Nephron (organoid): ENCODE data around the gene FN1.

Experiments
- H3K27ac Mint-ChIP-seq, 3 experiments: 2 replicates each; pipeline ENCODE4 v1.8.0; 2020; ENCODE audit warnings: mixed read lengths in 3 of 3, mild to moderate bottlenecking in 2 of 3, moderate library complexity in 1 of 3
- H3K27me3 Mint-ChIP-seq: 2 replicates; pipeline ENCODE4 v1.8.0; 2021; ENCODE audit warnings: low read depth, mild to moderate bottlenecking, moderate library complexity, mixed read lengths
- H3K36me3 Mint-ChIP-seq: 2 replicates; pipeline ENCODE4 v1.8.0; 2020; ENCODE audit warnings: low read depth, mixed read lengths
- H3K4me1 Mint-ChIP-seq: 2 replicates; pipeline ENCODE4 v1.8.0; 2020; ENCODE audit warnings: mixed read lengths
- H3K4me3 Mint-ChIP-seq, 3 experiments: 2 replicates each; pipeline ENCODE4 v1.8.0; 2020; ENCODE audit warnings: mild to moderate bottlenecking in 3 of 3, mixed read lengths in 3 of 3, moderate library complexity in 2 of 3
- H3K9me3 Mint-ChIP-seq: 2 replicates; pipeline ENCODE4 v1.8.0; 2020; ENCODE audit warnings: mixed read lengths
- CTCF ChIP-seq, 3 experiments: fragments of 200-600 bp; sonication (generic); IDR thresholded peaks; one replicate each; pipeline ENCODE4 v1.5.0; 2021; ENCODE audit warnings: antibody characterized with exemption in 3 of 3; ENCODE audit not compliant: unreplicated experiment in 3 of 3

Gene FN1

DNA sequence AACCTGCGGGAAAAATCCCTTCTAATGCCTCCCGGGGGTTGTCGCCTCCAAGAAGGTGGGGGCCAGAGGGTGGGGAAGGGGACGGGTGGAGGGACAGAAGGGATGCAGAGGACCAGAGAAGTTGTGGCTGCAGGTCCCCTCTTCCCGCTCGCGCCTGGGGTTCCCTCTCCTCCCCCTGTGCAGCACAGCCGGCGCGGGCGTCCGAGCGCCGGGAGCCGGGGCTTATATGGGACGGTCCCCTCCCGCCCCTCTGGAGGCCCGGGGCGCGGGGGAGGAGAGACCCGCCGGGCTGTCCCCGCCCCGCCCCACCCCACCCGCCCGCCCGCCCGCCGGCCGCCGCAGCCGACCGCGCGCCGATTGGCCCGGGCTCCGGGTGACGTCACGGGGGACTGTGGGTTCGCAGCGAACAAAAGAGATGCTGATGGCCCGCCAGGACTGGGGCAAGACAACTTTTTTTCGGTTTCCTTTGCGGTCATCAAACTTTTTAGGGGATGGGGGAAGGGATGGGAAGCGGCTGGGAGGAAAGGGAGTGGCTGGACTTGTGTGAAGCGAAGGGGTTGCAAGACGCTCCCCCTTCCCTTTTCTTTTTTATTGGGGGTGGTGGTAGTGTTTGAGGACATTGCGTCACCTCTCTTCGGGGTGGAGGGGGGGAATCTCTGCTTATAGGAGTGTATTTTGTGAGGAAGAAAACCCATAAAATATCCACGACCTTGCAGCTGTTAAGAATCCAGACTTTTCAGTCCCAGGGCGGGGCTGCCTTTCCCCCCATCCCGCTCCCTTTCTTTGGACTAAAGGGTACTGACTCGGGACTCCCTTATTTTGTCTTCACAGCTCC, at the start of gene FN1:
Gene FN1, minus strand, starts transcription at position 199 of the 835 bp plus-strand sequence. CDS start 266 bp downstream, outside the sequence.
- H3K9me3 Mint-ChIP-seq, result no peaks in the 10 kb centered on the region
- H3K27ac Mint-ChIP-seq, result peak within 1 kb of the TSS; percentile 96 to 99 (median 98)
- peaks cover 19% of the 10 kb centered on the region for H3K36me3 Mint-ChIP-seq
- peaks cover 15% of the 10 kb centered on the region for H3K27me3 Mint-ChIP-seq
- H3K4me3 Mint-ChIP-seq, result peak within 1 kb of the TSS; percentile 83 to 96 (median 93)
- H3K4me1 Mint-ChIP-seq, result peaks cover 37% of the 10 kb centered on the region
- TF ChIP-seq CTCF (IDR thresholded peaks at IDR 0.05; ENCODE audit: unreplicated experiment in 3 of 3), result no peak

GRCh38 chr2:215485032-215485431, 49.2 kb upstream of the FN1 start:
- Mint-ChIP-seq H3K4me1 (no peaks in the 10 kb centered on the region), H3K4me3 (no peak overlapping the region), H3K27me3 (no peaks in the 10 kb centered on the region), H3K27ac (no peak overlapping the region), H3K9me3 (no peaks in the 10 kb centered on the region), H3K36me3 (no peaks in the 10 kb centered on the region)
- TF ChIP-seq CTCF (IDR thresholded peaks at IDR 0.05; ENCODE audit: unreplicated experiment in 3 of 3), result no peak

DNA sequence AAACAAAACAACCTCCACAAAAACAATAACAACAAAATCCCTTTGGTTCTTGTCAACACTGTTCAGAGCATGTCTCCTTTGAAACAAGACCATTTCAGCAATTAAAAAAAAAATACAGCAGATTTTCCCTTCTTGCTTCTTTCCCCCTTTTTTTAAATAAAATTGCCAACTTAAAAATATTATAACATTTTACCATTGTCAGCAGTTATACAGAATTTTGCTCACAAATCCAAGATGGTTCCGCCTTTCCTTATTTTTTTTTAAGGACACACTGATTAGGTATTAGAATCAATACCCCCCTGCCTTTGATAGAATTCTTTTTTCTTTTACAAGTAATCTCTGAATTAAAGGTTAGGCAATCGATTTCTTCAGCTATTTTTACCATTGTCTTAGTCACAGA, 48.7 kb upstream of the FN1 start:
- H3K27me3 Mint-ChIP-seq, result no peaks in the 10 kb centered on the region
- H3K36me3 Mint-ChIP-seq, result no peaks in the 10 kb centered on the region
- no peaks in the 10 kb centered on the region for H3K4me1 Mint-ChIP-seq
- TF ChIP-seq CTCF (IDR thresholded peaks at IDR 0.05; ENCODE audit: unreplicated experiment in 3 of 3), result no peak
- no peaks in the 10 kb centered on the region for H3K9me3 Mint-ChIP-seq
- no peak overlapping the region for H3K4me3 Mint-ChIP-seq
- no peak overlapping the region for H3K27ac Mint-ChIP-seq

DNA sequence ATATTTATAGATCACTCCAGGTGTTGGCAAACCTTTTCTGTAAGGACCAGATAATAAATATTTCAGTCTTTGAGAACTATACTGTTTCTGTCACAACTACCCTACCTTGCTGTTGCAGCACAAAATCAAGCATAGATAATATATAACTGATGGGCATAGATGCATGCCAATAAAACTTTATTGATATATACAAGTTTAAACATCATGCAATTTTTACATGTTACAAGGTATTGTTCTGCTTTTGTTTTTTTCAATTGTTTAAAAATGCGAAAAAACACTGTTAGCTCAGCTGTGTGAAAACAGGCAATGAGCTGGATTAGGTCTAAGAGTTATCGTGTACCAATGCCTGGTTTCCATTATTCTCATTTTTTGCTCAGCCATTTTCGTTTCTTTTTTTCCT, 47.6 kb upstream of the FN1 start:
- no peak for TF ChIP-seq CTCF (IDR thresholded peaks at IDR 0.05; ENCODE audit: unreplicated experiment in 3 of 3)
- no peak overlapping the region for H3K4me3 Mint-ChIP-seq
- no peak overlapping the region for H3K27ac Mint-ChIP-seq
- no peaks in the 10 kb centered on the region for H3K9me3 Mint-ChIP-seq
- no peaks in the 10 kb centered on the region for H3K4me1 Mint-ChIP-seq
- H3K27me3 Mint-ChIP-seq, result no peaks in the 10 kb centered on the region
- H3K36me3 Mint-ChIP-seq, result no peaks in the 10 kb centered on the region

DNA sequence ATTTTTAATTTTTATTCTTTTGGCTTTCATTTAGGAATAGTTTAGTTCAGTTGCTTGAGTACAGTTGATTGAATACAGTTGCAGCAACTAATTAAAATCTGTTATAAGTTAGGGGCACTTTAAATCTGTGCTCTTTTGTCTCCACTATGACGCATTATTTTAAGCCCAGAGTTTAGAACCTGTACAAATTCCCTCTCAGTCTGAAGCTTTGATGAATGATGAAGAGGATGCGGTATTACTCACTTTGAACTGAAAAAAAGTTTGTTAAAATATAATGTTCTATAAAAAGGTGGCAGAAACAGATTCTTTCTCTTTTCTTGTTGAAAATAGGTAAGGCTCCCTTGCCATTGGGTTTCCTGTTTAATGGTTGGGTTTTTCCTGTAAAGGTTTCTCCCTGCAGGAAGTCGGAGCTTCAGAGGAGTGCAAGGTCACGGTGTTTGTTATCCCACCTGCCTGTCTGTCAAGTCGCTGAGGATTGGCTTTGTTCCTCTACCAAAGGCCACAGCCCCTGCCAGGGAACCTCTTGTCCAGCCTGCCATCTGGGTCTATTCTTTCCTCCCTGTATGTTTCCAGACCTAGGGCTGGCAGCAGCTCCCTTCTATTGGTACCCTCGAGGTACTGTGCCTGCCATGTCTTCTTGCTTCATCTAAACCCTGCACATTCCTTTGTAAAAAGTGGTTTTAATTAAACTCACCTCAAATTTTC, 43.8 kb upstream of the FN1 start:
- TF ChIP-seq CTCF (IDR thresholded peaks at IDR 0.05; ENCODE audit: unreplicated experiment in 3 of 3), result no peak
- H3K27me3 Mint-ChIP-seq, result no peaks in the 10 kb centered on the region
- H3K4me3 Mint-ChIP-seq, result no peak overlapping the region
- no peaks in the 10 kb centered on the region for H3K4me1 Mint-ChIP-seq
- no peaks in the 10 kb centered on the region for H3K9me3 Mint-ChIP-seq
- no peak overlapping the region for H3K27ac Mint-ChIP-seq
- H3K36me3 Mint-ChIP-seq, result no peaks in the 10 kb centered on the region
